ENCODE measurements around the gene MSANTD2. TPM values are rescaled to one million over a fixed set of nuclear protein-coding genes. Genes with fewer than 3 reads are reported as not detected.

The MSANTD2 gene
- total and polyA plus RNA-seq, 2 donors: 7.7 to 22.2 TPM

DNA sequence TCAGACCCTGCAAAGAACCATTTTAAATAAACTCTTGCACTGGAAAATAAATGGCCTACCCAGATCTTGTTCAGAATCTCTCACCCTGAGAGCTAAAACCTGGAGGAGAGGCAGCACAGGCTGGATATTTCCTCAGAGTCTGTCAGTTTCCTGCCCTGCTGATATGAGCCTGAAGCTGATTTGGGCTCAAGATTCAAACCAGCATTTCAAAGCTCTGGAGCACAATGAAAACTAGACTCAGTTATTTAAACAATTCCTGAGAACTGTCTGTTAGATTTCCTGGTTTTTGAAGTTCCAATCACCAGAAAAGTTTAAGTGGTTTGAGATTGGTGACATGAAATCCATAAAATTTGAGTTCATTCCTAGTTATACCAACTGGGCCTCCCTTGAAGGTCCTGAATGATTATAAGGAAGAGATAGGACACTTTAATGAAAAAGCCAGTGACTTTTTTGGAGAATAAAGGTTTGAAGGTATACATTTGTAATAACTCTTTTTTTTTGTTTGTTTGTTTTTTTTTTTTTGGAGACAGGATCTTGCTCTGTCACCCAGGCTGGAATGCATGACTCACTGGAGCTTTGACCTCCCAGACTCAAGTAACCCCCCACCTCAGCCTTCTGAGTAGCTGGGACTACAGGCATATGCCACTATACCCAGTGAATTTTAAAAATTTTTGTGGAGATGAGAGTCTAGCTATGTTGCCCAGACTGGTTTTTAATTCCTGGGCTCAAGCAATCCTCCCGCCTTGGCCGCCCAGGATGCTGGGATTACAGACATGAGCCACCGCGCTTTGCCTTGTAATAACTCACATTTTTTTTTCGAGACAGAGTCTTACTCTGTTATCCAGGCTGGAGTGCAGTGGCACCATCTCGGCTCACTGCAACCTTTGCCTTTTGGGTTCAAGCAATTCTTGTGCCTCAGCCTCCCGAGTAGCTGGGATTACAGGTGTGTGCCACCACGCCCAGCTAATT lies 30.1 kb downstream of the MSANTD2 start:
- Histone ChIP-seq H3K36me3 (ENCODE audit: control insufficient read depth in 2 of 2, insufficient read depth in 2 of 2, low read length in 1 of 2) (peaks cover 3 to 18% of the 10 kb centered on the region in 2 donors), H3K4me1 (ENCODE audit: control insufficient read depth in 2 of 2, insufficient read depth in 2 of 2, low read length in 2 of 2) (no peaks in the 10 kb centered on the region), H3K4me3 (ENCODE audit: low read length in 2 of 2) (no peak overlapping the region), H3K9me3 (ENCODE audit: control insufficient read depth in 2 of 2, insufficient read depth in 1 of 2, low read length in 1 of 2) (no peaks in the 10 kb centered on the region), H3K27me3 (ENCODE audit: control insufficient read depth in 2 of 2, insufficient read depth in 1 of 2, low read length in 1 of 2) (no peaks in the 10 kb centered on the region), H3K27ac (ENCODE audit: low read depth in 1 of 2, low read length in 1 of 2) (no peak overlapping the region)
- DNase-seq (ENCODE audit: low read depth in 6 of 9, low spot score in 9 of 9): no peak
- 98% methylated on average over 8 of the region's 8 CpGs for WGBS

DNA sequence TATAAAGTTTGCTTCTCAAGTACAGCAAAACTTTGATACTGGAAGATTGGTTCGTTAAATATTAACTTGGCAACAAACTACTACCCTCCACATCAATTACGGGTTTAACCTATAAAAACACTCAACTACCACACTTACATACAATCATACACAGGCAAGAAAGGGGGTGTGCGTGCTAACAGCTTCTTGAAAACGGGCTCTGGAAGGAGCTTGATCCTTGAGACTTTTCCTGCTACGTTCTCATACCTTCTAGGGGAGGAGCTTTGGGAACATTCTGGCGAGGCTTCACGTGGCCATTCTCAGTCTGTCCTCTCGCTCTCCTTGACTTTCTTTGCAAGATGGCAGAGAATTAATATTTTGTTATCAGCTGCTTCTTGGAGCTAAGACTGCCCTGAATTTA lies 31.3 kb downstream of the MSANTD2 start:
- H3K9me3 ChIP-seq (ENCODE audit: control insufficient read depth in 2 of 2, insufficient read depth in 1 of 2, low read length in 1 of 2): no peaks in the 10 kb centered on the region
- H3K27ac ChIP-seq (ENCODE audit: low read depth in 1 of 2, low read length in 1 of 2): no peak overlapping the region
- H3K27me3 ChIP-seq (ENCODE audit: control insufficient read depth in 2 of 2, insufficient read depth in 1 of 2, low read length in 1 of 2): no peaks in the 10 kb centered on the region
- peaks cover 3 to 18% of the 10 kb centered on the region in 2 donors for H3K36me3 ChIP-seq (ENCODE audit: control insufficient read depth in 2 of 2, insufficient read depth in 2 of 2, low read length in 1 of 2)
- no peaks in the 10 kb centered on the region for H3K4me1 ChIP-seq (ENCODE audit: control insufficient read depth in 2 of 2, insufficient read depth in 2 of 2, low read length in 2 of 2)
- no peak for DNase-seq (ENCODE audit: low read depth in 6 of 9, low spot score in 9 of 9)
- no peak overlapping the region for H3K4me3 ChIP-seq (ENCODE audit: low read length in 2 of 2)
- WGBS: 97% methylated on average over 8 of the region's 8 CpGs

DNA sequence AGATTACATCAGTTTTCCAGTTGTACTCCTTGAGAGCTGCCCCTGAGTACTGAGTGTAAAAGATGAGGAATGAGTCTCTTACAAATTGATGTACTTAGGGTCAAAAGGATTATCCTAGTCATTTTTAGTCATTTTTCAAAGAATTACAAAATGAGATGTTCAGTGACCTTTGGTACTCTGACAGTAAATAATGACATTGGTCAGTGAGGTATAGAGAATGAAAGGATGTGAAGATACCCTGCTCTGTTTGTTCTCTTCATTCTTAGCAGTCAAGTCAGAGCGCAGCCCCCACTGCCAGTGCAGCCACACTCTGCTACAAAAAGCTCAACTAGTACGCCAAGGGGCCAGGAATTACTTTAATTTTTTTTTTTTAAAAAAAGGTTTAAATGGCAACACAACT lies 34.0 kb downstream of the MSANTD2 start:
- Histone ChIP-seq H3K27me3 (ENCODE audit: control insufficient read depth in 2 of 2, insufficient read depth in 1 of 2, low read length in 1 of 2) (peaks cover 18 to 22% of the 10 kb centered on the region in 2 donors), H3K4me1 (ENCODE audit: control insufficient read depth in 2 of 2, insufficient read depth in 2 of 2, low read length in 2 of 2) (peaks cover 11 to 23% of the 10 kb centered on the region in 2 donors), H3K36me3 (ENCODE audit: control insufficient read depth in 2 of 2, insufficient read depth in 2 of 2, low read length in 1 of 2) (peaks cover 3 to 9% of the 10 kb centered on the region in 2 donors), H3K4me3 (ENCODE audit: low read length in 2 of 2) (no peak overlapping the region), H3K9me3 (ENCODE audit: control insufficient read depth in 2 of 2, insufficient read depth in 1 of 2, low read length in 1 of 2) (no peaks in the 10 kb centered on the region), H3K27ac (ENCODE audit: low read depth in 1 of 2, low read length in 1 of 2) (no peak overlapping the region)
- WGBS: 98% methylated on average over 2 of the region's 2 CpGs
- no peak for DNase-seq (ENCODE audit: low read depth in 6 of 9, low spot score in 9 of 9)

DNA sequence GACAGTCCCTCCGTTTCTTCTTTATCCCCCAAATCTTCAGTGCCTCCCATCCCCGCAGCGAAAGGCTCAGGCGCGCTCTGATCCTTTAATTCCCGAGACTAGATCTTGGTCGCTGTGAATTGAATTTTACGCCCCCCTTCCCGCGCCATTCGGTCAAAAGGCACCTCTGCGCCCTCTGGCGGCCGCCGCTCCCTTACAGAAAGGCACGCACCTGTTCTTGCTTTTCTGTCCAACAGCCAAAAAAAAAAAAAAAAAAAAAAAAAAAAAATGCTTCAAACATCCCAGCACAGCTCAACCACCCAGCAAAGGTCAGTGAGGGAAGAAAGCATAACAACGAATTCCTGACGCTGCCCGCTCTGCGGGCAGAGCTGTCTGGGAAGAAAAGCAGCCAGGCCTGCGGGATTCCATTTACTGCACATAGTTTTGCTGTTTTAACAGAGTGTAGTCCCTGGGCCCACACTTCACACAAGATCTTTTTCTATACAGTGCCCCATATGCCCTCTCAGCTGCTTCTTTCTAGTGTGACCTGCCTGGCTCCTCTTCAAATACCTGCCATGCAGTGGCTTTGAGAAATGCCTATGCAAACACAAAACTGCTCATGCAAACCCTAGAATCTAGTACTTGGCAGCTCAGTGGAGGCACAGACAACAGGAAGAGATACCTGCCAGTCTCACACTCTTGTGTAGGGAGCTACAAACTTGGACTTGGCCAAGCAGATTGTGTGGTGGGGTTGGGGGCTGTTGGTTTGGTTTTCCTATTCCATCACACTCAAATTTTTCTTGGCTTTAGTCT lies 36.9 kb downstream of the MSANTD2 start:
- no peak overlapping the region for H3K27ac ChIP-seq (ENCODE audit: low read depth in 1 of 2, low read length in 1 of 2)
- peaks cover 16 to 48% of the 10 kb centered on the region in 2 donors for H3K4me1 ChIP-seq (ENCODE audit: control insufficient read depth in 2 of 2, insufficient read depth in 2 of 2, low read length in 2 of 2)
- DNase-seq (ENCODE audit: low read depth in 6 of 9, low spot score in 9 of 9): peak in 8 of 9 donors; percentile 55 to 91 (median 76)
- H3K36me3 ChIP-seq (ENCODE audit: control insufficient read depth in 2 of 2, insufficient read depth in 2 of 2, low read length in 1 of 2): peaks cover 3 to 5% of the 10 kb centered on the region in 2 donors
- peaks cover 45 to 50% of the 10 kb centered on the region in 2 donors for H3K27me3 ChIP-seq (ENCODE audit: control insufficient read depth in 2 of 2, insufficient read depth in 1 of 2, low read length in 1 of 2)
- peaks cover 0 to 10% of the 10 kb centered on the region in 2 donors for H3K9me3 ChIP-seq (ENCODE audit: control insufficient read depth in 2 of 2, insufficient read depth in 1 of 2, low read length in 1 of 2)
- WGBS: 8% methylated on average over 21 of the region's 21 CpGs
- peak overlapping the region; percentile 36 to 46 for H3K4me3 ChIP-seq (ENCODE audit: low read length in 2 of 2)

DNA sequence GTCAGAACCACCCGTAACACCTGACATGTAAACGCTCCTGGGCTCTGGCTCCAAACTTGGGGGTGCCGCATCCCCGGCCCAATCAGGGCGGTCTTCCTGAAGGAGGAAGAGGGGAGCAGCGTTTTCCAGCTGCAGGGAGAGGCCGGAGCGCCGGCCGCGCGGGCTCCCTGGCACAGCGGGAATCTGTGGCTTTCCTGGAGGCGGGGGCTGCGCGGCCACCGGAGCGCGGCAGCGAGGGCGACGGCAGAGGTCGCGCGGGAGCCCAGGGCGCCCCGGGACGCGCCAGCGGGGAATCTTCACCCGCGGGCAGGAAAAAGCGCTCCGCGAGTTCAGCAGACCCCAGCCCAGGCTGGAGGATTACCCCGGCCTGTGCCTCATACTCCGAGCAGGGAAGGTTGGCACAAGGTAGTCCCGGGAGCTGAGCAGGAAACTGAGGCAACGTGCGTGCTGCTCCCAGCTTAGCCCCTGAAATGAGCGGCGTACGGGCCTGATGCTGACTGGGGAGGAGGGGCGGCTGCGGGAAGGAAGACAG lies 37.5 kb downstream of the MSANTD2 start:
- H3K27ac ChIP-seq (ENCODE audit: low read depth in 1 of 2, low read length in 1 of 2): no peak overlapping the region
- H3K9me3 ChIP-seq (ENCODE audit: control insufficient read depth in 2 of 2, insufficient read depth in 1 of 2, low read length in 1 of 2): peaks cover 0 to 12% of the 10 kb centered on the region in 2 donors
- H3K4me1 ChIP-seq (ENCODE audit: control insufficient read depth in 2 of 2, insufficient read depth in 2 of 2, low read length in 2 of 2): peaks cover 19 to 51% of the 10 kb centered on the region in 2 donors
- peak overlapping the region; percentile 36 to 46 for H3K4me3 ChIP-seq (ENCODE audit: low read length in 2 of 2)
- no peak for DNase-seq (ENCODE audit: low read depth in 6 of 9, low spot score in 9 of 9)
- under 1% methylated on average over 45 of the region's 45 CpGs for WGBS
- H3K36me3 ChIP-seq (ENCODE audit: control insufficient read depth in 2 of 2, insufficient read depth in 2 of 2, low read length in 1 of 2): peaks cover 3 to 5% of the 10 kb centered on the region in 2 donors
- H3K27me3 ChIP-seq (ENCODE audit: control insufficient read depth in 2 of 2, insufficient read depth in 1 of 2, low read length in 1 of 2): peaks cover 52 to 57% of the 10 kb centered on the region in 2 donors

DNA sequence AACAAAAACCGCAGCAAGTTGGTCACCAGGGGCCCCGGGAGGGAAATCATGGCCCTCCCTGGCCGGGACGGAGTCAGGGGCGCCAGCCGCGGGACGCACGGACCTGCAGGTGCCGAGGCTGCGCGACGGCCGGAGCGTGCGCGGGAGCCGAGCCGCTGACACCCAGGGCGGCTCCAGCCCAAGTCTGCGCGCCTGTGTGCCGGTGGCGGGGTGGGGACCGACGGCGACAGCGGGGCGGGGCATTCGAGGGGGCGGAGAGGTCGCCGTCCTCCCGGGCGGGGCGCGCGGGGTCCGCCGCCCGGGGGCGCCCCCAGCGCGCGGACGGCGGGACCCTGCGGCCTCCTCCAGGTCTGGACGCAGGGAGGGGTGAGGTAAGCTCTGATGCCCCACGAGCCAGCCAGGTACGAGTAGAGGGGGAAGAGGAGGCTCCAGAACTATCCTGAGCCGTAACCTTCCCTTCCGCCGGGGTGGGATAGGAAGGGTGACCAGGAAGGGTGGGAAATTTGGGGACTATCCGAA lies 38.0 kb downstream of the MSANTD2 start, which contains the start of gene ESAM:
ESAM (minus strand) TSS at position 186 of the 519 bp plus-strand sequence; CDS start at position 50, 136 bp downstream.
- Histone ChIP-seq H3K9me3 (ENCODE audit: control insufficient read depth in 2 of 2, insufficient read depth in 1 of 2, low read length in 1 of 2) (peaks cover 0 to 12% of the 10 kb centered on the region in 2 donors), H3K27me3 (ENCODE audit: control insufficient read depth in 2 of 2, insufficient read depth in 1 of 2, low read length in 1 of 2) (peaks cover 55 to 62% of the 10 kb centered on the region in 2 donors), H3K27ac (ENCODE audit: low read depth in 1 of 2, low read length in 1 of 2) (peak within 1 kb of the TSS in 1 of 2 donors; percentile 31), H3K36me3 (ENCODE audit: control insufficient read depth in 2 of 2, insufficient read depth in 2 of 2, low read length in 1 of 2) (peaks cover under 1 to 2% of the 10 kb centered on the region in 2 donors), H3K4me3 (ENCODE audit: low read length in 2 of 2) (peak within 1 kb of the TSS; percentile 36 to 46), H3K4me1 (ENCODE audit: control insufficient read depth in 2 of 2, insufficient read depth in 2 of 2, low read length in 2 of 2) (peaks cover 19 to 51% of the 10 kb centered on the region in 2 donors)
- DNase-seq (ENCODE audit: low read depth in 6 of 9, low spot score in 9 of 9): peak in 2 of 9 donors; percentile 33 to 46
- 1% methylated on average over 55 of the region's 55 CpGs for WGBS

DNA sequence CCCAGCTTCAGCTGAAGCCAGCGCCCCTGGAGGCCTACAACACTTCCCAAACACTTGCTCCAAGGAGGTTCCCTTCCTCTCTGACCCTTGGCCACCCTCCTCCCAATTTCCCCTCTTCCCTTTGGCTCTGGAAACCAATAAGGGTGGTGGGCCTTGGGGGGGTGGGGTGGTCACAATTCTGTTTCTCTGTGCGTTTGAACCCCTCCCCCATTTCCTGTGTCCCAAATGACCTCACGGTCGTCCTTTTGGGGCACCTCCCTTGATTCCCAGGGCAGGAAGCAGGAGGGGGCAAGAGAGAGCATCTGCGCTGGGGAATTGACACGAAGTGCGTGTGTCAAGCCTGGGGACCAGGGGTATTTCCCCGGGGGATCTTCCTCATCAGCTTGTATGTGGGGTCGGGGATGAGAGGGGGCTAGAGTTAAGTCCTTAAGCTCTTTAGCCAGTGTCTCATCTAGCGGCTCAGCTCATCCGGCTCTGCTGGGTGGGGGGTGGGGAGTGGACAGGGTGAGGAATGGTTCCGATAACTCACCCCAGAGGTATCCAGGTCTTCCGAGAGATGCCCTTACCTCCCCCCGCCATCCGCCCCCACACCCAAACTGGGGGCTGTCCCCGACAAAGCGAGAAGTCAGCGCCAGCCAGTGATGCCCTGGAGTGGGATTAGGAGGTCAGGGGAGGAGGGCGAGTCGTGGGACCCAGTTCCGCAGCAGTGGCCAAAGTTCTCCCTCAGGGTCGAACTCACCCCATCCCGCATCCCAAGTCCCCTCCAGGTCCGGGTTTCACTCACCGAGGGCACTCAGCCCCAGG lies 38.7 kb downstream of the MSANTD2 start:
- no peak for DNase-seq (ENCODE audit: low read depth in 6 of 9, low spot score in 9 of 9)
- peaks cover 19 to 51% of the 10 kb centered on the region in 2 donors for H3K4me1 ChIP-seq (ENCODE audit: control insufficient read depth in 2 of 2, insufficient read depth in 2 of 2, low read length in 2 of 2)
- peak overlapping the region in 1 of 2 donors; percentile 31 for H3K27ac ChIP-seq (ENCODE audit: low read depth in 1 of 2, low read length in 1 of 2)
- peaks cover 0 to 12% of the 10 kb centered on the region in 2 donors for H3K9me3 ChIP-seq (ENCODE audit: control insufficient read depth in 2 of 2, insufficient read depth in 1 of 2, low read length in 1 of 2)
- WGBS: 17% methylated on average over 25 of the region's 25 CpGs
- H3K27me3 ChIP-seq (ENCODE audit: control insufficient read depth in 2 of 2, insufficient read depth in 1 of 2, low read length in 1 of 2): peaks cover 59 to 69% of the 10 kb centered on the region in 2 donors
- H3K4me3 ChIP-seq (ENCODE audit: low read length in 2 of 2): peak overlapping the region; percentile 16 to 46
- no peaks in the 10 kb centered on the region for H3K36me3 ChIP-seq (ENCODE audit: control insufficient read depth in 2 of 2, insufficient read depth in 2 of 2, low read length in 1 of 2)

DNA sequence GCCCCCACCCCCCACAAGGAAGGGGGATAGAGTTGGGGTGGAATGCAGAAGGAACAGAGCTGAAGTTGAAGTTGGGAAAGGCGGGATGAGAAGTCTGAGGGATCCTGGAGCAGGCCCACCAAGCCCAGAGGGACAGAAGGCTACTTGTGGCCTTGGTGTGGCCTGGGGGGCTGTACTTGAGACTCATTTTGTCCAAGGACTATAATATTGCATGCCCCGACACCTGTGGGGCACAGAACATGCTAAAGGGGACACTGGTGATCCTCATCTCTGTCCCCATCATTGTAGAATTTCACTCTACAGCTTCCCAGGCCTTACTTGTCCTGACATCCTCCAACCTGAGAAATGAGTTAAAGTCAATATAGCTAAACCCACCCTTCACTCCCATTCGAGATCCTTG lies 39.4 kb downstream of the MSANTD2 start:
- Histone ChIP-seq H3K27ac (ENCODE audit: low read depth in 1 of 2, low read length in 1 of 2) (no peak overlapping the region), H3K4me1 (ENCODE audit: control insufficient read depth in 2 of 2, insufficient read depth in 2 of 2, low read length in 2 of 2) (peaks cover 19 to 51% of the 10 kb centered on the region in 2 donors), H3K36me3 (ENCODE audit: control insufficient read depth in 2 of 2, insufficient read depth in 2 of 2, low read length in 1 of 2) (no peaks in the 10 kb centered on the region), H3K27me3 (ENCODE audit: control insufficient read depth in 2 of 2, insufficient read depth in 1 of 2, low read length in 1 of 2) (peaks cover 59 to 76% of the 10 kb centered on the region in 2 donors), H3K9me3 (ENCODE audit: control insufficient read depth in 2 of 2, insufficient read depth in 1 of 2, low read length in 1 of 2) (peaks cover 0 to 12% of the 10 kb centered on the region in 2 donors), H3K4me3 (ENCODE audit: low read length in 2 of 2) (no peak overlapping the region)
- 79% methylated on average over 3 of the region's 3 CpGs for WGBS
- no peak for DNase-seq (ENCODE audit: low read depth in 6 of 9, low spot score in 9 of 9)

Measured in thymus (tissue), 11 donors.